H9 (cell line): ENCODE results near the gene TWSG1. TPM values are rescaled to one million over a fixed set of nuclear protein-coding genes. Genes with fewer than 3 reads are reported as not detected.
"Not testable (repeated sequence)": the region's sequence is repeated elsewhere in the genome, so short reads cannot be mapped to it uniquely, and the experiment has no call there.

Source experiments
- DNase-seq: peaks from one replicate; pipeline ENCODE4 v3.0.0-alpha.2; 2017
- H2AFZ ChIP-seq: one replicate; pipeline ENCODE4 v1.6.1; 2013; ENCODE audit warnings: mild to moderate bottlenecking, low read length, control low read depth, moderate library complexity
- H2AK5ac ChIP-seq: 2 replicates; pipeline ENCODE4 v1.6.1; 2013; ENCODE audit warnings: low read length, control low read depth, mixed read lengths; ENCODE audit not compliant: insufficient read length
- H2BK120ac ChIP-seq: one replicate; pipeline ENCODE4 v1.6.1; 2013; ENCODE audit warnings: low read depth, mild to moderate bottlenecking, low read length, control low read depth, inconsistent platforms; ENCODE audit not compliant: poor library complexity, severe bottlenecking
- H2BK12ac ChIP-seq: 2 replicates; pipeline ENCODE4 v1.6.1; 2013; ENCODE audit warnings: low read length, control low read depth, mixed read lengths, low read depth; ENCODE audit not compliant: insufficient read length
- H2BK15ac ChIP-seq: 2 replicates; pipeline ENCODE4 v1.6.1; 2013; ENCODE audit warnings: low read depth, low read length, control low read depth
- H2BK20ac ChIP-seq: one replicate; pipeline ENCODE4 v1.6.1; 2013; ENCODE audit warnings: low read depth, mild to moderate bottlenecking, low read length, control low read depth, inconsistent platforms; ENCODE audit not compliant: poor library complexity, severe bottlenecking
- H2BK5ac ChIP-seq: 2 replicates; pipeline ENCODE4 v1.6.1; 2013; ENCODE audit warnings: low read length, control low read depth, mixed read lengths; ENCODE audit not compliant: insufficient read length
- H3K14ac ChIP-seq: 2 replicates; pipeline ENCODE4 v1.6.1; 2013; ENCODE audit warnings: low read length, control low read depth; ENCODE audit not compliant: insufficient read depth
- H3K18ac ChIP-seq: 2 replicates; pipeline ENCODE4 v1.6.1; 2013; ENCODE audit warnings: low read depth, mild to moderate bottlenecking, mixed read lengths, low read length, control low read depth; ENCODE audit not compliant: insufficient read length
- H3K23ac ChIP-seq: 2 replicates; pipeline ENCODE4 v1.6.1; 2013; ENCODE audit warnings: low read length, control low read depth, mixed read lengths, low read depth; ENCODE audit not compliant: insufficient read length
- H3K23me2 ChIP-seq: 2 replicates; pipeline ENCODE4 v1.6.1; 2013; ENCODE audit warnings: low read depth, mild to moderate bottlenecking, mixed read lengths, low read length, control low read depth; ENCODE audit not compliant: insufficient read length, poor library complexity, severe bottlenecking
- H3K27ac ChIP-seq: 2 replicates; pipeline ENCODE4 v1.5.1; 2013; ENCODE audit warnings: low read length, control low read depth, mixed read lengths, low read depth; ENCODE audit not compliant: insufficient read length
- H3K27me3 ChIP-seq: 2 replicates; pipeline ENCODE4 v1.6.1; 2013; ENCODE audit warnings: low read length, control low read depth, inconsistent platforms; ENCODE audit not compliant: insufficient read depth
- H3K4ac ChIP-seq: 2 replicates; pipeline ENCODE4 v1.6.1; 2013; ENCODE audit warnings: low read depth, mild to moderate bottlenecking, control low read depth, inconsistent platforms, low read length, moderate library complexity
- H3K4me1 ChIP-seq: 2 replicates; pipeline ENCODE4 v1.6.1; 2013; ENCODE audit warnings: low read length, control low read depth, inconsistent platforms; ENCODE audit not compliant: insufficient read depth
- H3K4me2 ChIP-seq: 2 replicates; pipeline ENCODE4 v1.6.1; 2013; ENCODE audit warnings: low read length, control low read depth, mixed read lengths; ENCODE audit not compliant: insufficient read length, insufficient read depth
- H3K56ac ChIP-seq: 2 replicates; pipeline ENCODE4 v1.6.1; 2013; ENCODE audit warnings: low read depth, mild to moderate bottlenecking, mixed read lengths, low read length, control low read depth; ENCODE audit not compliant: insufficient read length
- H3K79me1 ChIP-seq: 2 replicates; pipeline ENCODE4 v1.6.1; 2013; ENCODE audit warnings: low read depth, mild to moderate bottlenecking, moderate library complexity, low read length, control low read depth, inconsistent platforms; ENCODE audit not compliant: insufficient read depth, poor library complexity, severe bottlenecking
- H3K79me2 ChIP-seq: 2 replicates; pipeline ENCODE4 v1.6.1; 2013; ENCODE audit warnings: low read length, control low read depth, inconsistent platforms; ENCODE audit not compliant: insufficient read depth
- H3K9ac ChIP-seq: 2 replicates; pipeline ENCODE4 v1.6.1; 2013; ENCODE audit warnings: low read length, control low read depth, mixed read lengths; ENCODE audit not compliant: insufficient read length; ENCODE audit errors: extremely low read depth
- H3K9me3 ChIP-seq: one replicate; pipeline ENCODE4 v1.6.1; 2013; ENCODE audit warnings: low read depth, low read length, inconsistent platforms; ENCODE audit not compliant: control insufficient read depth
- H3T11ph ChIP-seq: one replicate; pipeline ENCODE4 v1.6.1; 2013; ENCODE audit warnings: mild to moderate bottlenecking, low read length, control low read depth, inconsistent platforms
- H4K20me1 ChIP-seq: one replicate; pipeline ENCODE4 v1.6.1; 2013; ENCODE audit not compliant: control insufficient read depth, insufficient read length, insufficient read depth
- H4K5ac ChIP-seq: 2 replicates; pipeline ENCODE4 v1.6.1; 2013; ENCODE audit warnings: low read depth, mild to moderate bottlenecking, mixed read lengths, low read length, control low read depth; ENCODE audit not compliant: insufficient read length
- H4K8ac ChIP-seq: replicated peaks from 2 replicates; pipeline ENCODE4 v1.6.1; 2013; ENCODE audit warnings: low read length, control low read depth, mixed read lengths, low read depth; ENCODE audit not compliant: insufficient read length
- H4K91ac ChIP-seq: 2 replicates; pipeline ENCODE4 v1.6.1; 2013; ENCODE audit warnings: low read depth, mild to moderate bottlenecking, moderate library complexity, mixed read lengths, low read length, control low read depth; ENCODE audit not compliant: insufficient read length
- H3K27ac Mint-ChIP-seq, 3 experiments: 2 replicates in 2 of 3; 3 replicates in 1 of 3; pipeline ENCODE4 v1.8.0; 2020 to 2021; ENCODE audit warnings: mixed read lengths in 3 of 3, mild to moderate bottlenecking in 1 of 3, moderate library complexity in 1 of 3
- H3K27me3 Mint-ChIP-seq: 2 replicates; pipeline ENCODE4 v1.8.0; 2021; ENCODE audit warnings: low read depth, mild to moderate bottlenecking, moderate library complexity, mixed read lengths
- H3K36me3 Mint-ChIP-seq, 3 experiments: 2 replicates in 2 of 3; 3 replicates in 1 of 3; pipeline ENCODE4 v1.8.0; 2020 to 2021; ENCODE audit warnings: low read depth in 3 of 3, mixed read lengths in 3 of 3; ENCODE audit not compliant: insufficient read depth in 1 of 3
- H3K4me1 Mint-ChIP-seq, 2 experiments: 2 replicates each; pipeline ENCODE4 v1.8.0; 2020; ENCODE audit warnings: mixed read lengths in 2 of 2
- H3K4me3 Mint-ChIP-seq, 2 experiments: 2 replicates in 1 of 2; 3 replicates in 1 of 2; pipeline ENCODE4 v1.8.0; 2020 to 2021; ENCODE audit warnings: mild to moderate bottlenecking in 2 of 2, mixed read lengths in 2 of 2, moderate library complexity in 1 of 2
- H3K9me3 Mint-ChIP-seq, 2 experiments: 2 replicates in 1 of 2; 3 replicates in 1 of 2; pipeline ENCODE4 v1.8.0; 2020; ENCODE audit warnings: mild to moderate bottlenecking in 2 of 2, mixed read lengths in 2 of 2, moderate library complexity in 1 of 2
- WGBS: extraction: QIAGEN DNeasy Blood & Tissue Kit; methylation state at CpG from one replicate; pipeline ENCODE4 v1.1.7; 2013; ENCODE audit warnings: missing lambda C conversion rate, low lambda C conversion rate, mixed read lengths; ENCODE audit not compliant: insufficient read length; ENCODE audit errors: extremely low coverage; 5-methylcytosine and 5-hydroxymethylcytosine counted together
- total RNA-seq: library from RNA; stranded (reverse); gene quantifications from 2 replicates; pipeline ENCODE4 v1.2.1, GENCODE V29; 2021

Gene TWSG1
- total RNA-seq, 1 experiment from 2014 or later, result 25.7 TPM

DNA sequence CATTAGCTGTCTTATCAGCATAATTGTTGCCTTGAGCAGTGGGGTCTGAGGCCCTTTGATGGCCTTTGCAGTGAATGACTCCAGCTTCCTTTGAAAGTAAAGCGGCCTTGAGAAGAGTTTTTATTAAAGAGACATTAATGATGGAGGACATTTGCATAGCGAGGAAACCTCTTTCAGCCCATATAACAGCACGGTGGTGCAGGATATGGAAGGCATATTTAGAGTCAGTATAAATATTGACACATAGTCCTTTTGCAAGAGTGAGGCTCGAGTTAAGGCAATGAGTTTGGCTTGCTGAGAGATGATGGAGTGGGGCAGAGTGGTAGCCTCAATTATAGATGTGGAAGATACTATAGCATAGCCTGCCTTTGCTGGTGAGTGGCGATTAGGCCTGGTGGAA is 89.7 kb downstream of the TWSG1 start:
- H2AK5ac ChIP-seq, H4K20me1 ChIP-seq, H3K4me2 ChIP-seq, H3K9me3 Mint-ChIP-seq, H2AFZ ChIP-seq, H3K27ac Mint-ChIP-seq, H3K9me3 ChIP-seq, H3K27me3 ChIP-seq, H3T11ph ChIP-seq, H3K27me3 Mint-ChIP-seq, H3K18ac ChIP-seq, H3K9ac ChIP-seq, H3K23me2 ChIP-seq, H3K4me3 Mint-ChIP-seq, H3K56ac ChIP-seq, H3K14ac ChIP-seq, H3K79me2 ChIP-seq, H4K5ac ChIP-seq, H2BK20ac ChIP-seq, H2BK5ac ChIP-seq, DNase-seq, H3K27ac ChIP-seq, H3K4me1 ChIP-seq, H3K23ac ChIP-seq, H3K79me1 ChIP-seq, H3K36me3 Mint-ChIP-seq, H3K4ac ChIP-seq, H2BK15ac ChIP-seq, H4K8ac ChIP-seq, H2BK12ac ChIP-seq, H4K91ac ChIP-seq, H3K4me1 Mint-ChIP-seq, H2BK120ac ChIP-seq: not testable (repeated sequence)
- WGBS, result no CpG with 5 or more reads among the region's 5 CpGs
